Neutrophil (primary cell): ENCODE data around the gene EML6.
A peak's percentile ranks its signal among the peaks of the same experiment; 100 is the strongest.

Experiments used
- H3K27ac ChIP-seq: fragments of 200-600 bp; sonication (generic); 2 replicates; pipeline ENCODE4 v1.5.1; 2016; ENCODE audit warnings: mild to moderate bottlenecking, moderate library complexity
- H3K27me3 ChIP-seq: fragments of 200-600 bp; sonication (generic); 2 replicates; pipeline ENCODE4 v1.6.0; 2016; ENCODE audit warnings: mild to moderate bottlenecking
- H3K36me3 ChIP-seq: fragments of 200-600 bp; sonication (generic); 2 replicates; pipeline ENCODE4 v1.5.1; 2017
- H3K4me1 ChIP-seq, 2 experiments: fragments of 200-600 bp in 1 of 2; sonication (generic) in 1 of 2; 1 replicate in 1 of 2; 2 replicates in 1 of 2; pipeline versions ENCODE4 v1.5.1 to v1.6.1; 2013 to 2016; ENCODE audit warnings: low read depth in 1 of 2, low read length in 1 of 2, mild to moderate bottlenecking in 1 of 2, moderate library complexity in 1 of 2; ENCODE audit not compliant: control insufficient read depth in 1 of 2, insufficient read depth in 1 of 2
- H3K4me3 ChIP-seq, 2 experiments: fragments of 200-600 bp in 1 of 2; sonication (generic) in 1 of 2; 1 replicate in 1 of 2; 2 replicates in 1 of 2; pipeline ENCODE4 v1.5.1; 2013 to 2016; ENCODE audit warnings: low read depth in 1 of 2, low read length in 1 of 2, mild to moderate bottlenecking in 1 of 2, moderate library complexity in 1 of 2
- H3K9me3 ChIP-seq: fragments of 200-600 bp; sonication (generic); 2 replicates; pipeline ENCODE4 v1.5.1; 2016
- TF ChIP-seq, protein P1 (sequence below): fragments of 200-600 bp; sonication (generic); IDR thresholded peaks from 2 replicates; pipeline ENCODE4 v1.5.1; 2016; ENCODE audit warnings: antibody characterized with exemption

The EML6 gene

DNA sequence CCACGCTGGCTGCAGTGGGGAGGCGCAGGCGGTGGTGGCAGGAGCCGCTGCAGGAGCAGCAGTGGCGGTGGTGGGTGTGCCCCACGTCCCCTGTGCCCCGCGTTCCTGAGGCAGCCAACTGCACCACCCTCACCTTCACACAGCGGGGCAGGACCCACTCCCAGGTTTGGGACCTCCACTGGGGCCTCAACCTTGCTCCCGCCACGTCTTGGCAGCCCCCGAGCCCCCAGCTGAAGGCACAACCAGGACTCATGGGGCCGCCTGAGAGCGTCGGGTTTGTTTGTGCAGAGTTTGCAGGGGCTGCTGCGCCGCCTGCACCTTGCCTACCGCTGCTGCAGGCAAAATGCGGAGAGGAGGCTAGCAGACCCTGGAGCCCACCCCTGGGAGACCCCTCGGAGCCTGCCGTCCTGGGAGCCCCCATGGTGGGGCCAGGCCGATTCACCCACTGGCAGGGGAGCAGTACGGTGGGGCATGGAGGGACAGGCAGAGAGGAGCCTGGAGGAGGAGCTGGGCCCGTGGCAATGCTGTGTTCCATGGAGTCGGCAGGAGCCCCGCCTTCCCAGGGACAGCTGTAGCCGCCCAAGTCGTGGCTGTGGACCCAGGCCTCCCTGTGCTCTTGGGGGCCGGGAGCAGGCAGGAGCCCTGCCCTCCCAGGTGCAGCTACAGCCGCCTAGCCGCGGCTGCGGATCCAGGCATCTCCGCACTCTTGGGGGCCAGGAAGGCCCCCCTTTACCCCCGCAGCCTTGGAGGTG is 14.7 kb upstream of the EML6 start:
- peaks cover 13% of the 10 kb centered on the region in 2 experiments for H3K4me1 ChIP-seq
- H3K27ac ChIP-seq, result no peak overlapping the region
- TF ChIP-seq, protein P1, sequence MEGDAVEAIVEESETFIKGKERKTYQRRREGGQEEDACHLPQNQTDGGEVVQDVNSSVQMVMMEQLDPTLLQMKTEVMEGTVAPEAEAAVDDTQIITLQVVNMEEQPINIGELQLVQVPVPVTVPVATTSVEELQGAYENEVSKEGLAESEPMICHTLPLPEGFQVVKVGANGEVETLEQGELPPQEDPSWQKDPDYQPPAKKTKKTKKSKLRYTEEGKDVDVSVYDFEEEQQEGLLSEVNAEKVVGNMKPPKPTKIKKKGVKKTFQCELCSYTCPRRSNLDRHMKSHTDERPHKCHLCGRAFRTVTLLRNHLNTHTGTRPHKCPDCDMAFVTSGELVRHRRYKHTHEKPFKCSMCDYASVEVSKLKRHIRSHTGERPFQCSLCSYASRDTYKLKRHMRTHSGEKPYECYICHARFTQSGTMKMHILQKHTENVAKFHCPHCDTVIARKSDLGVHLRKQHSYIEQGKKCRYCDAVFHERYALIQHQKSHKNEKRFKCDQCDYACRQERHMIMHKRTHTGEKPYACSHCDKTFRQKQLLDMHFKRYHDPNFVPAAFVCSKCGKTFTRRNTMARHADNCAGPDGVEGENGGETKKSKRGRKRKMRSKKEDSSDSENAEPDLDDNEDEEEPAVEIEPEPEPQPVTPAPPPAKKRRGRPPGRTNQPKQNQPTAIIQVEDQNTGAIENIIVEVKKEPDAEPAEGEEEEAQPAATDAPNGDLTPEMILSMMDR, result no peak
- peak overlapping the region; percentile 5 to 26 for H3K4me3 ChIP-seq
- H3K36me3 ChIP-seq, result no peaks in the 10 kb centered on the region
- H3K9me3 ChIP-seq, result no peaks in the 10 kb centered on the region
- peaks cover 49% of the 10 kb centered on the region for H3K27me3 ChIP-seq

DNA sequence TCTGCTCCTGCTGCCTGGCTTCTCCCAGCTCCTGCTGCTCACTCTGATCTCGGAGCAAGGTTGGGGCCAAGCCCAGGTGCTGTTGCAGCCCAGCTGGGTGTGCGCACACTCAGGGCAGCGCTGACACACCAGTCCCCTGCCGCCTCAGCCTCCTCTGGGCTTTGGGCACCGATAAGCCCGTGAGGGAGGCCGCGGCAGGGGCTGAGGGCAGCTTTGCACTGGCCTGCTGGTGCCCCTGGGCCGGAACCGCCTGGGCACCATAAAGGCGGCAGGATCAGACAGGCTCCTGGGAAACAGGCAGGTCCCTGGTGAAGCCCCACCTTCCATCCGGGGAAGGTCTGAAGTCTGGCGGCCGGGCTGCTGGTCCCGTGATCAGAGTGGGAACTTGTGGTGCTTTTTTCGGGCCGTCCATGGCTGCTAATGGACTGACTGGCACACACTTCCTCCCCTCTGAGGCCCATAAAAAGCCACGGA is 14.1 kb upstream of the EML6 start:
- H3K36me3 ChIP-seq, result no peaks in the 10 kb centered on the region
- TF ChIP-seq, protein P1, result no peak
- H3K4me1 ChIP-seq, result peaks cover 13% of the 10 kb centered on the region in 2 experiments
- H3K27ac ChIP-seq, result no peak overlapping the region
- no peaks in the 10 kb centered on the region for H3K9me3 ChIP-seq
- peaks cover 50% of the 10 kb centered on the region for H3K27me3 ChIP-seq
- peak overlapping the region in 1 of 2 experiments; percentile 26 for H3K4me3 ChIP-seq

DNA sequence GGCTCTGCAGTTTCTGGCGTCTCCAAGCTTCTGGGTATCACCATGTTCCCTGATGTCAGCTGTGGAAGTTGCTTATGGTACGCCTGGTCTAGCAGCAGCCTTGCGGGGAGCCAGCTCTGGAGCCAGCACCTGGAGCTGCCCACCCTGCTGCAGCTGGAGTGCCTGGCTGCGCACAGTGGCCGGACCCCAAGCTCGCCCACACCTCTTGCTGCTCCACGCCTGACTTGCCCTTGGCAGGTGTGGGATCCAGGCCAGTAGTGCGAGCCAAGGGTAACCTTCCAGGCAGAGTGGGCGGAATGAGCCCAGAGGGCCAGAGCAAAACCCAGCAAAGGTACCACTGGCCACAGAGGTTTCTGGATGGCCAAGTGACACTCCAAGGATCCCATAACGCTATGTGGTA is 13.2 kb upstream of the EML6 start:
- Histone ChIP-seq H3K4me3 (no peak overlapping the region), H3K27ac (no peak overlapping the region), H3K27me3 (peaks cover 51% of the 10 kb centered on the region), H3K4me1 (peaks cover 13% of the 10 kb centered on the region in 2 experiments), H3K36me3 (no peaks in the 10 kb centered on the region), H3K9me3 (no peaks in the 10 kb centered on the region)
- TF ChIP-seq, protein P1, result no peak

DNA sequence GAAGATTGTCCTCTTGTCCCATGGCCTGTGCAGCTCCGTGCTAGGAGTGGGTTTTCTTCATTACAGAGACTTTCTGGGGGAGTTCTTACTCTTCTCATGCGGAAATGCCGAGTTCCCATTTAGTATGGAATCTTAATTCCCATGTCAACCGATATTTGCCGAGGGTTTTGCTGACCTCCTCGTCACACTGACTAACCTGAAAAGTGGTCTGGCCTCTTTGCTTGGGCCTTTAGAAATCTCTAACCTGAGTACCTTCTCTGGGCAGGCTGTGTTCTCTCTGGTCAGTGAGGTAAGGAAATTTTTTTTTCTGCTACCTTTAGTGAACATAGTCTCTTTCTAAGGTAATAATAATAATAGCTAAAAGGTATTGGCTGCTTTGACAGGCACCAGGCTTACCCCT is 10.9 kb upstream of the EML6 start:
- H3K36me3 ChIP-seq, result no peaks in the 10 kb centered on the region
- peaks cover 13% of the 10 kb centered on the region in 2 experiments for H3K4me1 ChIP-seq
- no peak overlapping the region for H3K4me3 ChIP-seq
- TF ChIP-seq, protein P1, result no peak
- no peak overlapping the region for H3K27ac ChIP-seq
- peaks cover 59% of the 10 kb centered on the region for H3K27me3 ChIP-seq
- no peaks in the 10 kb centered on the region for H3K9me3 ChIP-seq

DNA sequence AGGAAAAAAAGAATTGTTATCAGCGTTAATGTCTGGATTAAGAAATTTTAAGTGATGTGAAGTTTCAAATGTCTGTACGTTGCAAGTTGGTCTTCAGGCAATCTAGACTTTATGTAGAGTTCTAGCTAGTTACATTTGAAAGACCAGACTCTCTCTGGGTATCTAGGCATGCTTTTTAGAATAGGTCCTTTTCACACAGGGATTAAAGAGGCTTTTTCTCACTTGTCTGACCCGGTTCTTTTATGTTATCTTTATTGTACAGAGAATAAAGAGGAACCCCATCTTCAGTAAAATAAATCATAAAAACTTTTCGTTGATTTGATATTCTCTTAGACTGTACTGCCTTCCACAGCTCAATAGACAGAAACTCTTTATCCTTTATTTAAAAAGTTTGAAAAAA is 8.5 kb upstream of the EML6 start:
- TF ChIP-seq, protein P1, result no peak
- no peaks in the 10 kb centered on the region for H3K4me1 ChIP-seq

More for the DNA sequence above, 8.5 kb upstream of the EML6 start:
- Histone ChIP-seq H3K36me3 (no peaks in the 10 kb centered on the region), H3K4me3 (no peak overlapping the region), H3K27me3 (peaks cover 59% of the 10 kb centered on the region), H3K9me3 (no peaks in the 10 kb centered on the region), H3K27ac (no peak overlapping the region)
